GM18520 (cell line): ENCODE results near the gene CLCN6.

Experiments used
- ATAC-seq: cut with Tn5 transposase; IDR thresholded peaks from one replicate; pipeline ENCODE4 v1.9.1; 2021; ENCODE audit not compliant: unreplicated experiment

The CLCN6 gene

DNA sequence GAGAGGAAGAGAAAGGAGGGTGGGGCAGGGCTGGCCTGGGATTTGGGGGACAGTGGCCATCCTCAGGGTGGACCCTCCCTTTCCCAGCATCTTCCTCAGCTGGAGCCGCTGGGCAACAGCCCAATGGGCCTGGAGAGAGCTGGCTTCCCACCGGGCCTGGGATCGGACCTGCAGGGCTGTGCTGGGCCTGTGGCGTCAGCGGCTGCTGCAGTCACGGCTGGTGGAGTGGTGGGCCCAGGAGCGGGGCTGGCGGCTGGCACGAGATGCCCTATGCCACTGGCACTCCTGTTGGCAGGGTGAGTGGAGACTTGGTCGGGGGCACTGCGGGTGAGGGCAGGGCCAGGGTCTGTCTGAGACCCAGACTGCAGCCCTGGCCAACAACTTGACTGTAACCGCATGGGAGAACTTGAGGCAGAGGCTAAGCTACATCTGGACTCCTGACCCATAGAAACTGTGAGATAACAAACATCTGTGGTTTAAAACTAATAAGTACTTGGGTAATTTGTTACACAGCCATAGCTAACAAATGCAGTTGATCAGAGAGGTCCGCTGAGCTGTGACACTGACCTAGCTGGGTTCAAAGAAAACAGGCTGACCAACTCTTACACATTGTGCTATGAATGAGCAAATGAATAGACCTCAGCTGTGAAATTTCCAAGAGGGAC is 26.1 kb upstream of the CLCN6 start:
- ATAC-seq = no peak

DNA sequence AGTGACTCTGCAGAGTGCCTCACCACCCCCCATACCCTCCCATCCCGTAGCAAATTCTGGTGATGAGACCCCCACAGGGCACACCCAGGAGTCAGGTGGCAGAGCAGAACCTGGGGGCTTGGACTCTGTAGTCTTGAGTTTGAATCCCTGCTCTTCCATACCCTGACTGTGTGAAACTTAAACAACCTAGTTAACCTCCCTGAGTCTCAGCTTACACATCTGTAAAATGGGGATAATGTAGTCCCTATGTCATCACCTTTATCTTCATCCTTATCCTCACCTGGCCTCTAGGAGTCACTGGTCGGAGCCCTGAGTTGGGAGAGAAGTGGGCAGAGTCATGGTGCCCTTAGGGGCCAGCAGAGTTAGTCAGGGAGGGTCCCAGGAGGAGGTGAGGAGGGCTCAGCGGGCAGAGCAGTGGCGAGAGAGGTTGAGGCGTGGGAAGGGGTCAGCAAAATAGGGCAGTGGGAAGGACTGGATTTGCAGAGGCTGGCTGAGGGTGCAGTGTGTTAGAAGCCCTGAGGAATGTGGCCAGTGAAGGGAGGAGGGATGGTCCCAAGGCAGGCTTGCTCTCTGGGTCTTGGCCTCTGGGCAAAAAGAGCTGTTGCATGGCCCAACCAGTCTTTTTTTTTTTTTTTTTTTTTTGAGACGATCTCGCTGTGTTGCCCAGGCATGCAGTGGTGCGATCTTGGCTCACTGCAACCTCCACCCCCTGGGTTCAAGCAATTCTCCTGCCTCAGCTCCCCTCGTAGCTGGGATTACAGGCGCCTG is 25.4 kb upstream of the CLCN6 start:
- no peak for ATAC-seq

DNA sequence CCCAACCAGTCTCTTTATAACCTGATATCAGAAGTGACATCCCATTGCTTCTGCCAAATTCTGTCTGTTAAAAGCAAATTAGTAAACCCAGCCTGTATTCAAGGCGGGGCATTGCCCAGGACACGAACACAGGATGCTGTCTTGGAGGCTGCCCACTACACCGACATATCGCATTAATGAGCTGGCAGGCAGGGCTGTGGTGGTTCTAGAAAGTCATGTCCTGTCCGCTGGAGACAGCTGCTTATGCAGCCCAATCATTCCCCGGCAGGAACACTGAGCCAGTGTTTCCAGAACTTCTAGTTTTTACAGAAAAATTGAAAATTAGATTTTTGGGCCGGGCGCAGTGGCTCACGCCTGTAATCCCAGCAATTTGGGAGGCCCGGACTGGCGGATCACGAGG is 24.7 kb upstream of the CLCN6 start:
- no peak for ATAC-seq

DNA sequence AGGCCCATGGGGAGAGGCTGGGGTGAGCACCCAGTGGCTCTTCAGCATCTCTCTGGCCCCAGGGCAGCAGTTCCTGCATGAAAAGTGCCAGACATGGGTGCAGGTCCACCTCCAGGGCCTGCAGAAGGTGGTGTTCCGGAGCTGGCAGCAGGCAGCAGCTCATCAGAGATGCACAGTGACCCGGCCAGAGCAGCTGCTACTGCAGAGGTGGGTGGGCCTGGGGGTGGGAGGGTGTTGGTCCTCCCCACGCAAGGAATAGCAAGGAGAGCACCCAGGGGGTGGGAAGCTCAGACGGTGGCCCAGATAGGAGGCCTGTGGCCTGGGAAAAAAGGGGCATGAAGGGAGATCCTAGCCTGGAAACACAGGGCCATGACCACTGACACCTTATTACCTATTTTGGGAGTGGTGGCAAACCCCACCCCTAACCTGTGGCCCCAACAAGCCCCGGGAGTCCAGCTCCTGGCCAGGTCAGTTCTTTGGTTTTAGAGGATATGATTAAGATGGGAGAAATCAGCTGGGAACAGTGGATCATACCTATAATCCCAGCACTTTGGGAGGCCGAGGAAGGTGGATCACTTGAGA is 23.8 kb upstream of the CLCN6 start:
- no peak for ATAC-seq

DNA sequence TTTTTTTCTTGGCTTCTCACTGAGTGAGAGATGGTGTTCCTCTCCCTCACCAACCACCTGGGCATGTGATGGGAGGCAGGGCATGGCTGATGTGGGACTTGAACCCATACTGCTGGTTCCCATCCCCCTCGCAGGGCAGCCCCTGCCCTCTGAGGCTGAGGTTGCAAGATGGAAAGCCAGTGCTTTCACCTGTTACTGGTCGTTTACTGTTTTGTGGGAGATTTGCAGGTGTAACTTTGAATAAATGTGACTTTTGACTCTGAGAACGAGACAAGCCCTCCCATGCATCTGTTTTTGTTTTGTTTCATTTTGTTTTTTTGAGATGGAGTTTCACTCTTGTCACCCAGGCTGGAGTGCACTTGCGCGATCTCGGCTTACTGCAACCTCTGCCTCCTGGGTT is 22.4 kb upstream of the CLCN6 start:
- no peak for ATAC-seq

DNA sequence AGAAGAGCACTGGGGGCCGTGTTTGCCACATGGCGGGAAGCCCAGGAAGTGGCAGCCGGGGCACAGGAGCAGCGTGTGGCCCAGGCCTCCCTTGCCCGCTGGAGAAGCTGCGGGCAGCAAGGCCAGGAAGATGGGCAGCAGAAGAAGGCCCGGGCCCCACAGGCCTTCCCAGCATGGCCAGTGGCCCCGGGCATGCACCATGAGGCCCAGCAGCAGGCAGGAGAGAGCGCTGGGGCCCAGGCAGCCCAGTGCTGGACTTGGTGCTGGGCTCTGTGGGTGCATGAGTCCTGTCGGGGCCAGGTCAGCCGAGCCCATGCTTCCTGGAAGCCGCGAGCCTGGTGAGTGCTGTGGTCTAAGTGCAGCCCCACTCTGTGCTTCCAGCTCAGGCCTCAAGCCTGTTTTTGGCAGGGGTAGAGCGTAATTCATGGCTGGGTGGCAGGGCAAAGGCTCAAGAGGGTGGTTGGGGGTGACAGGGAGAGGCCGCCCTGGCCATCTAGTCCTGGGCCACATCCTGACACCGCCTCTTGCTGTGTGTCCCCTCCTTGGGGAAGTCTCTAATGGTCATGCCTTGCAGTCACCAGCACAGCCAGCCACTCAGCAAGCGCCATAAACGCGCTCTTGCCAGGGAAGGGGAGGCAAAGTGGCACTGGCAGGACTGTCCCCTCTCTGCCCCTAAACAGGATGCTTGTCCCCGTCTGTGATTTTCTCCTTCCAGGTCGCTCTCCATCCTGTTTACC is 21.6 kb upstream of the CLCN6 start:
- no peak for ATAC-seq

DNA sequence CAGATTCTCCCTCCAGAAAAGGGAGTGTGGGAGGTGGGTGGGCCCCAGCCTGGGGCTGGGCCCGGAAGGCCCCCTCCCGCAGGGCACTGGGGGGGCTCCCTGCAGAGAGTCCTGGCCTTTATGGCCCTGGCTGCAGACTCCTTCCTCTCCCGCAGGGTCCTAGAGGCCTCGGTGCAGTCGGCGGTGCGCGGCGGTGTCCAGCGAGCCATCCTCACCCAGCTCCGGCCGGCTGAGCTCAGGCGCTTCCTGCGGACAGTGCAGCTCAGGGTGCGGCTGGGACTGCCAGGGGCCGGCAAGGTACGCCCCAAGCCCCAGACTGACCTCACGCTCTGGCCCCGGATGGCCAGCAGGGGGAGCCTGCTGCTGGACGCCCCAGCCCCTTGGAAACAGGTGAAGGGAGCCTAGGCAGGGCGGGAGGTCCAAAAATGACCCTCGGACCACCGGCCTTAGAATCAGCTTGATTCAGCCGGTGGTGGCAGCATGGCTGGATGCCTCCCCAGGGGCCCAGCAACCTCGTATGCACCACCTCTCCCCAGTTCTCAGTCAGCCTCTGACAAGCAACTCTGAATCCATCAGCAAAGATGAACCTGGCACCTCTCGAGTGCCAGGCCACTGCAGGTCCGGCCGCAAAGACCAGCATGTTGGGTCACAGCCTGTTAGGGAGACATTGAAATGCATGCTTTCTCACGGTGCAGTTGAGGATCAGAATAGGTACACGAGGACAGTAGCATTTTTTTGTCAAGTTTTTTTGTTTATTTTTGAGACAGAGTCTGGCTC is 20.8 kb upstream of the CLCN6 start:
- ATAC-seq = no peak

DNA sequence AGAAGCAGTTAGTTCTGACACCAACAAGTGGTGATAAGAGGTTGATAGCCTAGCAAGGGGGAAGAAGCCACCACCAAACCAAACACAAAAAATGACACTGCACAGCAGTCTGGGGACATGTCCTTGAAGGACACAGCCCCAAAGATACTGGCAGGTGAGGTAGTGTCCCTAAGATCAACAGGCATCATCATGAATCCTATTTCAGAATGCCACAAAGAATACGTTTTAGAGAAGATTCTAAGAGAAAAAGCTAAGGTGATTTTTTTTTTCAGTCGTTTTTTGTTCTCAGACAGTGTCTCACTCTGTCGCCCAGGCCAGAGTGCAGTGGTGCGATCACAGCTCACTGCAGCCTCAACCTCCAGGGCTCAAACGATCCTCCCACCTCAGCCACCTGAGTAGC is 19.8 kb upstream of the CLCN6 start:
- no peak for ATAC-seq

DNA sequence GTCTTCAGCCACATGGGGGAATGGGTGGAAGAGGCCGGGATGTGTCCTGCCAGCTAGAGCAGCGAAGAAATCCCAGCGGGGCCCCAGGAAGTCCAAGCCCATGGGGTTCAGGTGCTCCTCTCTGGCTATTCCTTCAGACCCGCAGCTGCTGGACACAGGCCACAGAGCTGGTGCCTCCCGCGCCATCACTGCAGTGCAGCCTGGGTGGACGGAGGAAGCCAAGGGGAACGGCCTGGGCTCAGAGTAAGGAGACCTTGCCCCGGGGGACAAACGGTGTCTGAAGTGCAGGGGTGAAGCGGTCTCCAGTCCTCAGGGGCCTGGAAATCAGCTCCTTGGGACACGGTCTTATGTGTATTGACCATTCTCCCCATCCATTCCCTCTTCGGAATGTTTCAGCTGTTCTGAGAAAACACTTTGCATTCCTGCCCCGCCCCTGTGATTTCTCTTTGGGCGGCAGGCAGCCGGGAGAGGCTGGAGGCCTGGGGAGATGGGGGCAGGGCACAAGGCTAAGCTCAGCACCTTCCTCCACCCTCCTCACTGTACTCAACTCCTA is 18.7 kb upstream of the CLCN6 start:
- no peak for ATAC-seq

DNA sequence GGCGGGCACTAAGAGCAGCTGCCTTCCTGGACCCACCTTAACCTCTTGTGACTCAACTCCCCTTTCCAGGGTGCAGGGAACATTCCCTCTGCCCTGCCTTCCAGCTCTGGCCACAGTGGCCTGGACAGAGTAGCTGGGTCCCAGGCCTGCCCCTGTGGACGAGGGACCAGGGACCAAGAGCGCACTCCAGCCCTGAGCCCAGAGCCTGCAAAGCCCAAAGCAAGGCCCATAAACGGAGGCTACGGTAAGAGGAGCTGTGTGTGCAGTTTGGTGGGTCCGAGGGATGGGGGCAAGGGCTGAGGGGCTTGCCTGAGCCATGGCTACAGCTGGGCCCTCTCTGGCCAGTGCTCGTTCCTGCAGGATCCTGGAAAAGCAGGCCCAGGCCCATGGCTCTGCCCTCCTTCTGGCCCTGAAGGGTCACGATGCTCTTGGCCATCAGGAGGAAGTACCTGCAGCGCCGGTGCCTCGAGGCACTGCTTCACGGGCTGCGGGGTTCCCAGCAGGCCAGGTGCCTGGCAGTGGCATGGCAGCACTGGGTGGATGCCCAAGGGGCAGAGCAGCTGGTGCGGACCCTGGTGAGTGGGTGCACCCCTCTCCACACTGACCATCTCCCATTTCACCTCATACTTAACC is 18.1 kb upstream of the CLCN6 start:
- ATAC-seq = no peak

DNA sequence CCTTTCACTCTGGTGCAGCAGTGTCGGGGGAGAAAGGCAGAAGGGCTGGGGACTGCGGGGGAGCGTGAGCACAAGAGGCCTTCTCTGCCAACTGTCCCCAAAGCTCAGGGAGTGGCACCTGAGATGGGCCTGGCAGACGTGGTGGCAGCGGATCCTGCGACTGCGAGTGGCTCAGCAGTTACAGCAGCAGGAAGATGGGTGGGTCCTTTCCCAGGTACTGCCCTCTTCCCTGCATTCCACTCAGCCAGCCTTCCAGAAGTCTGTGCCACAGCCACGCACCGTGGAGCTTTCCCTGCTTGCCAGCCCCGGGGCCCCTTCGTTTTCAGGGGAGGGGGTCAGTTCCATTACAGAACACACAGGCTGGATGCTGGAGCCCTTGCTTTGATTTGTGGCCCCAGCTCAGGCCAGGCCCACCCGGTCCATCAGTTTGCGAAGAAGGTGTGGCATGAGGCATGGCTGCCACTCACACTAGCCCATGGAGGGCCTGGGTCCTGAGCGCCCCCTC is 17.4 kb upstream of the CLCN6 start:
- no peak for ATAC-seq

DNA sequence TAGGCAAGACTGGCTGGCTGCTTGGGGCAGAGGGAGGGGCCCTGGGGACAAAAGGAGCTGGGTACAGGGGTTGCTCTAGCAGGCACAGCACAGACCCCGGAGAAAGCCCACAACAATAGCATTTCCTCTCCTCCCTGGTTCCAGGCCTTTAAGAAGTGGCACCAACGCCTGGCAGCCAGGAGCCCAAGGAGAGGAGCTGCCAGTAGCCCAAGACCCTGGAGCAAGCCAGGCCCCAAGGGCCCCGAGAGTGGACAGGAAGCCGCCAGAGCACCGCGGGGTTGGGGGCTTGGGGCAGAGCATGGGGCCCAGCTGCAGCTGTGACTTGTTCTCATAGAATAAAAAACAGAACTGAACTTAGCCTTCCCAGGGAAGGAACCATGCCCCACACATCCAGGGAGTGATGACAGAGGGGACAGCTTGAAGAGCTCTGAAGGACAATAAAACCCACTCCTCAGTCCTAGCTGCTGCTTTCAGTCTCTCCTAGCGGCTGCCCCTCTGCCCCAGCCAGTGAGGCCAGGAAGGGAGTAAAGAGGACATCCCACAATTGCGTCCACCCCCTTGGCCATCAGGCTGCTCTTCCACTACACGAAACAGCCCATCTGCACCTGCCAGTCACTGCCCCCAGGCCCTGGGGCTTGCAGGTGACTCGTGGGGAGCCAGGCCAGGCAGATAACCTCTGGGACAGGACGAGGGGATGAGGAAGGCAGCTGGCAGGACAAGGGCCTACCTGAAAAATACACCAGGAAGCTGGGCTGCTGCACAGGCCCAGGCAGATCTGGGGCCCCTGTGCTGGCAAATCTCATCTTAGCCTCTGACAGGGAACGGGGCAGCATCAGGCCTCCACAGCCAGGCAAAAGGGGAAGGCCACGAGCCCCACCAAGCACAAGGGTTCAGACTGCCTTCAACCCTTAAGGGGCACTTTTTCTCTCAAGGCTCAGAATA is 16.6 kb upstream of the CLCN6 start:
- no peak for ATAC-seq

DNA sequence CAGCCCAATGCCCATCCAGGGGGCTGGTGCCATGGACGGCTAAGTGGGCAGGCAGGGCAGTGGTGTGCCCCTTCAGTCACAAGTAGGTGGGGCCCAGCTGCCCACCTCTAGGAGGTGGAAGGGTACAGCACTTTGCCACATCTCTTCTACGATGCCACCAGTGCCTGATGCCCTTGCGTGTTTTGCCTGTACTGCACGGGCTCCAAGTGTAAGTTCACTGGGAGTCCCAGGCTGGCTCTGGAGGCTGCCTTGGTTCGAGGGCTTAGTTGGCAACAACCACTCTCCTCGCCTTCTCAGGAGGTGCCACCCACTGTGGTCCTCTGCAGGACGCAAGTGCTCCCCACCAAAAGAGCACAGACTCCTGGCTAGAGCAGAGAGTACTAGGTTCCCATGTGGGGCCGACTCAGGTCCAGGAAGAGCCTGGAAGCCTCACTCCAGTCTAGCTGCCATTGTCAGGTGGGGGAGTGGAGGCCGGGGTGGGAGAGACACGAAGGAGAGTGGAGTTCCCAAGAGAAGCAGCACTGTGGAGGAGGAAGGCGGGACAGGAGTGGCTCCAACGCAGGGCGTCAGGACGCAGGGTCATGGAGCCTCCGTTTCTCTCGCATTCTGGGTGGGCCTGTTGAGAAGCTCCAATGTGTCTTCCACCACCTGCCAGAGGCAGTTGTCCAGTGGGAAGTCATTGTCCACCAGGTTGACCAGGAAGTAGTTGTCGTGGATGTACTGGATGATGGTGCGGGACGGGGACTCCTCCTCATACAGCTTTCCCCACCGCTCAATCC is 15.7 kb upstream of the CLCN6 start:
- no peak for ATAC-seq

DNA sequence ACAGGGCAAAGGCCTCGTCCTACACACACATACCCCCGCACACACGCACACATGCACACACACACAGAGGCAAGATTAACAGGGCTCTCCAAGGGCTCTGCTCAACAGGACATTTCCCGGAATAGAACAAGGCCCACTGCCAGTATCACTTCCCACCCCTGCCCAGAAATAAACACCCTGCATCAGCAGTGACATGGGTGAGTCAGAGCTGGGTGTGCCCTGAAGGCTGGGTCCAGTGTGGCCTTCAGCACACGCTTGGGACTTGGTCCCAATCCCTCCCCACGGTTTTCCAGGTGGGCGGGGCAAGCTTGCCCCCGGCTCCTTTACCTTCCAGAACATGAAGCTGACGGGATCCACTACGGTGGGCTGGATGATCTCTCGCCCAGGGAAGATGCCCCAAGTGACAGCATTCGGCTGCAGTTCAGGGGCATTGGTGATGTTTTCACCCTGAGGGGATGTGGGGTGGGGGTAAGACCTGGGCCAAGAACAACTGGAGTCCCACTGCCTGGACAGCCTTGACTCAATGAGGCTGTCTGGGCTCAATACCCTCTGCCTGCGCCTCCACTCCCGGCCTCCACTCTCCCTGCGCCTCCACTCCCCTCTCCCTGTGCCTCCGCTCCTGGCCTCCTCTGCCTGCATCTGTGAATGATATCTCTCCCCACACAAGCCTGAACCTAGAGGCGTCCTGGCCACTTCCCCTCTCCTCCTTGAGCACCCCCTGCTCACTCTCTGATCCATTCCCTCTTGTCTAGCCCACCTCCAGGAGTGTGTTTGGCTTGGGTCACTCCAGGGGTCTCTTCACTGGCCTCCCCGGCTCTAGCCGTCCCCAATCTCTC is 14.9 kb upstream of the CLCN6 start:
- no peak for ATAC-seq

DNA sequence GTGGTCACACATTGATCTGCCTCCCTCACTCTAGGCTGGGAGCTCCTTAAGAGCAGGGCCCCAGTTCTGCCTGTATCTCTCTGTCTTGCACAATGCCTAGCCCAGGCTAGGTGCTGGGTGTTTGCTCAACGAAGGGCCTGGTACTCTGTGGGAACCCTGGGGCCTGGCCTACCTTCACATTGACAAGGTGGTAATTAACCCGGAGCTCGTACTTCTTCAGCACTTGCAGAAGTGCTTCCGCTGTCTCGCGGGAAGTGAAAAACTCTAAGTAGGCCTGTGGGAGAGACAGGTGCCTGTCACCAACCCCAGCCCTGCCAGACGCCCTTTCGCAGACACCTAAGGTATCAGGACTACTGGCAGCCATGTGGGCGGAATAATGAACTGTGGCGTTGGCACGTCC is 13.9 kb upstream of the CLCN6 start:
- ATAC-seq = no peak

DNA sequence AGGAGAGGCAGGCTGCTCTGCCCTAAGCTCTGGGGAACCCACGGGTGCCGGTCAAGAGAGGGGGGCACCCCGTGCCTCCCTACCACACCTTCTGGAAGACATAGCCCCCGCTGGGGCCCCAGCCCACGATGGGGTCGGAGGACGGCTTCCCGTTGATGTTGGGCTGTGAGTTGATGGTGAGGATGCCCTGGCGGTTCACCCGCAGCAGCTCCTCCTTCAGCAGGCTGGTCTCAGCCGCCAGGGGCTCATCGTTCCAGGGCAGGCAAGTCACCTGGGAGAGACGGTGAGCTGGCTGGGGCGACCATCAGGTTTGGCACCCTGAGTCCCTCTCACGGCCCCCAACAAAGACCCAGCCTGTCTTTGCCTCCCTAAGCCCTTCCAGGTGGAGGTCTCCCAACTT is 12.2 kb upstream of the CLCN6 start:
- ATAC-seq = no peak
